DND-41 (cell line): Measurements from ENCODE around the gene CHN2.

ENCODE experiments used
- ATAC-seq: fragments of 200-7000 bp; cut with Tn5 transposase; 3 replicates; pipeline ENCODE4 v1.9.1; 2021; ENCODE audit warnings: low read depth; ENCODE audit not compliant: insufficient read depth
- DNase-seq: peaks from one replicate; pipeline ENCODE4 v3.0.0-alpha.2; 2020
- H2AFZ ChIP-seq: 2 replicates; pipeline ENCODE4 v1.6.0; 2012; ENCODE audit warnings: low read depth, low read length
- H3K27ac ChIP-seq: 2 replicates; pipeline ENCODE4 v1.5.1; 2012; ENCODE audit warnings: low read length, inconsistent platforms
- H3K27me3 ChIP-seq: fragments of 200-600 bp; sonication (generic); 2 replicates; pipeline ENCODE4 v1.6.0; 2012; ENCODE audit warnings: low read length, mild to moderate bottlenecking, inconsistent platforms; ENCODE audit not compliant: insufficient read depth, poor library complexity
- H3K36me3 ChIP-seq: 2 replicates; pipeline ENCODE4 v1.5.1; 2012; ENCODE audit warnings: low read length, inconsistent platforms; ENCODE audit not compliant: insufficient read depth
- H3K4me1 ChIP-seq: 2 replicates; pipeline ENCODE4 v1.5.1; 2012; ENCODE audit warnings: mild to moderate bottlenecking, low read length; ENCODE audit not compliant: insufficient read depth
- H3K4me2 ChIP-seq: 2 replicates; pipeline ENCODE4 v1.6.0; 2012; ENCODE audit warnings: mild to moderate bottlenecking, moderate library complexity, low read length, inconsistent platforms; ENCODE audit not compliant: insufficient read depth
- H3K4me3 ChIP-seq, 2 experiments: fragments of 200-600 bp in 1 of 2; shearing (Covaris generic) in 1 of 2; 2 replicates each; pipeline ENCODE4 v1.5.1; 2012 to 2016; ENCODE audit warnings: inconsistent platforms in 2 of 2, low read length in 2 of 2, mild to moderate bottlenecking in 2 of 2, low read depth in 1 of 2, moderate library complexity in 1 of 2
- H3K79me2 ChIP-seq: 2 replicates; pipeline ENCODE4 v1.6.0; 2012; ENCODE audit warnings: low read length, inconsistent platforms; ENCODE audit not compliant: insufficient read depth
- H3K9ac ChIP-seq: 2 replicates; pipeline ENCODE4 v1.6.0; 2012; ENCODE audit warnings: low read depth, mild to moderate bottlenecking, inconsistent platforms, low read length, moderate library complexity
- H3K9me3 ChIP-seq: 2 replicates; pipeline ENCODE4 v1.5.1; 2012; ENCODE audit warnings: low read length, moderate library complexity, mild to moderate bottlenecking, inconsistent platforms; ENCODE audit not compliant: insufficient read depth, severe bottlenecking
- H4K20me1 ChIP-seq: 2 replicates; pipeline ENCODE4 v1.6.0; 2012; ENCODE audit warnings: low read length; ENCODE audit not compliant: insufficient read depth
- EZH2 ChIP-seq: IDR thresholded peaks from 3 replicates; pipeline ENCODE4 v1.6.1; 2012; ENCODE audit warnings: borderline replicate concordance, low read depth, mild to moderate bottlenecking, moderate library complexity, low read length, inconsistent platforms; ENCODE audit not compliant: severe bottlenecking
- TF ChIP-seq, protein P1 (sequence below): IDR thresholded peaks from 2 replicates; pipeline ENCODE4 v1.5.1; 2012; ENCODE audit warnings: borderline replicate concordance, low read length, moderate library complexity, mild to moderate bottlenecking; ENCODE audit not compliant: poor library complexity, severe bottlenecking; ENCODE audit errors: extremely low read depth

CHN2 gene

DNA sequence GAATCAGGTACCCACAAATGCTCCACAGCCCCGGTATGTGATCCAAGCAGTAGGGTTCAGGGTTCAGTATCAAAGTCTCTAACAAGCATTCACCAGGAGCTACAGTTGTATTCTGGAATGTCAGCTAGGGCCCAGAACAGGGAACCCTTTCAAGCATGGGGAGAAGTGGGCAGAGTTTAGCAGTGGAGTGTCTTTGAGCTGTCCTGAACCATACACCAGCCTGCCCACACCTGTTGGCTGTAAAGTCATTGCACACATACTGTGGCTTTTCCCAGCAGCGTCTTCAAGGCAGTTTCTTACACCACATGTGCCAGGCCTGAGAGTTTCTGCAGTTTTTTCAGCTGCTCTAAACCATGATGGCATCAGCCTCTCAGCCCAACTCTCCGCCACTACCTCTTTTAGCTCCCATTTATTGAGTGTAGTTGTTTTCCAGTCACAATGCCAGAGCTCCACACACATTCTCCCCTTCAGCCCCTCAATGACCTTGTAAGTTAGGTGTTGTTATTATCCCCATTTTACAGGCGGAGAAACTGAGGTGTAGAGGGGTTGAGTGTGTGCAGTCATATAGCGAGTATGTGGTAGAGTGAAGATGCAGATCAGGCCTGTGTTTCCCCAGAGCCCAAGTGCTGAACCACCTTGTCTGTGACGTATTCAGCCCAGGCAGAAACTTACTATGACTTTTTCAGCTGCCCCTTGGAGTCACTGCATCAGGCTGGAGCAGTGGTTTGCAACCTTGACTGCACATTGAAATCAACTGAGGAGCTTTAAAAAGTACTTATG lies 83.1 kb downstream of the CHN2 start:
- ATAC-seq (peak; percentile 58), DNase-seq (no peak)
- no peak for TF ChIP-seq EZH2
- TF ChIP-seq, protein P1, sequence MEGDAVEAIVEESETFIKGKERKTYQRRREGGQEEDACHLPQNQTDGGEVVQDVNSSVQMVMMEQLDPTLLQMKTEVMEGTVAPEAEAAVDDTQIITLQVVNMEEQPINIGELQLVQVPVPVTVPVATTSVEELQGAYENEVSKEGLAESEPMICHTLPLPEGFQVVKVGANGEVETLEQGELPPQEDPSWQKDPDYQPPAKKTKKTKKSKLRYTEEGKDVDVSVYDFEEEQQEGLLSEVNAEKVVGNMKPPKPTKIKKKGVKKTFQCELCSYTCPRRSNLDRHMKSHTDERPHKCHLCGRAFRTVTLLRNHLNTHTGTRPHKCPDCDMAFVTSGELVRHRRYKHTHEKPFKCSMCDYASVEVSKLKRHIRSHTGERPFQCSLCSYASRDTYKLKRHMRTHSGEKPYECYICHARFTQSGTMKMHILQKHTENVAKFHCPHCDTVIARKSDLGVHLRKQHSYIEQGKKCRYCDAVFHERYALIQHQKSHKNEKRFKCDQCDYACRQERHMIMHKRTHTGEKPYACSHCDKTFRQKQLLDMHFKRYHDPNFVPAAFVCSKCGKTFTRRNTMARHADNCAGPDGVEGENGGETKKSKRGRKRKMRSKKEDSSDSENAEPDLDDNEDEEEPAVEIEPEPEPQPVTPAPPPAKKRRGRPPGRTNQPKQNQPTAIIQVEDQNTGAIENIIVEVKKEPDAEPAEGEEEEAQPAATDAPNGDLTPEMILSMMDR = no peak
- Histone ChIP-seq H2AFZ (no peak overlapping the region), H3K79me2 (no peaks in the 10 kb centered on the region), H3K27me3 (no peaks in the 10 kb centered on the region), H3K9ac (no peak overlapping the region), H3K4me2 (no peak overlapping the region), H3K4me3 (no peak overlapping the region), H4K20me1 (no peaks in the 10 kb centered on the region), H3K9me3 (no peaks in the 10 kb centered on the region), H3K27ac (no peak overlapping the region), H3K36me3 (no peaks in the 10 kb centered on the region), H3K4me1 (peaks cover 5% of the 10 kb centered on the region; the same call in 1 of the 2 replicates)

DNA sequence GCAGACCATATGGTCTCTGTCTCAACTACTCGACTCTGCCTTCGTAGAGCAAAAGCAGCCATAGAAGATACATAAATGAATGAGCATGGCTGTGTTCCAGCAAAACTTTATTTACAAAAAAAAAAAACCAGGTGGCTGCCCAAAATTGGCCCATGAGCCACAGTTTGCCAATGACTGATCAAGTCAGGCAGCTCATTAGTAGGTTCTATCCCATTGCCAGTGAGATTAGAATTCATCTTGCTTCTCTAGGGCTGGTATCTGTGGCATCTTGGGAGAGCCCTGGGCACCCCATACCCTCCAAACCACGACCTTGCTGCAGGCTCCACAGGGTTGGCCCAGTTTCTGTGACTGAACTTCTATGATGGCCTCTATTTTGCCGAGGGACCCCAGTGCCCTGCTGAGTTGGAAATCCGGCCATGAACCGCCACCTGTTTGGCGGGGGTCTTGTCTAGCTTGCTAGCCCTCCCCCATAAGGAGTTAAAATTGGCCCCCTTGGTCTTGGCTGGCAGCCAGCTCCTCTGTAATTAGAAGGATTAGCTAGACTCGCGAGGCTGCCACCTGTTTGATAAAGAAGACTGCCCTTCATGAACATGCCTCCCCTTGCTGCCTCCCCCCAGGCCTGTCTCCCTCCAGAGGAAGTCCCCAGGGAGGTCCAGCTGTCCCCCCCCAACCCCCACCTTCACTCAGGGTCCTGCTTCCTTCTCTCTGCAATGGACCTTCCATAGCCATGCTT lies 83.9 kb downstream of the CHN2 start:
- Histone ChIP-seq H3K9me3 (no peaks in the 10 kb centered on the region), H3K27me3 (no peaks in the 10 kb centered on the region), H3K79me2 (no peaks in the 10 kb centered on the region), H4K20me1 (no peaks in the 10 kb centered on the region; the same call in 1 of the 2 replicates), H3K9ac (no peak overlapping the region), H3K27ac (no peak overlapping the region), H3K4me1 (peaks cover 5% of the 10 kb centered on the region; the same call in 1 of the 2 replicates), H3K4me2 (no peak overlapping the region), H3K4me3 (no peak overlapping the region), H2AFZ (no peak overlapping the region), H3K36me3 (no peaks in the 10 kb centered on the region)
- peak; percentile 57; the same call in 1 of the 3 replicates for ATAC-seq
- TF ChIP-seq EZH2 = no peak
- TF ChIP-seq, protein P1 = no peak
- peak; percentile 17 for DNase-seq

DNA sequence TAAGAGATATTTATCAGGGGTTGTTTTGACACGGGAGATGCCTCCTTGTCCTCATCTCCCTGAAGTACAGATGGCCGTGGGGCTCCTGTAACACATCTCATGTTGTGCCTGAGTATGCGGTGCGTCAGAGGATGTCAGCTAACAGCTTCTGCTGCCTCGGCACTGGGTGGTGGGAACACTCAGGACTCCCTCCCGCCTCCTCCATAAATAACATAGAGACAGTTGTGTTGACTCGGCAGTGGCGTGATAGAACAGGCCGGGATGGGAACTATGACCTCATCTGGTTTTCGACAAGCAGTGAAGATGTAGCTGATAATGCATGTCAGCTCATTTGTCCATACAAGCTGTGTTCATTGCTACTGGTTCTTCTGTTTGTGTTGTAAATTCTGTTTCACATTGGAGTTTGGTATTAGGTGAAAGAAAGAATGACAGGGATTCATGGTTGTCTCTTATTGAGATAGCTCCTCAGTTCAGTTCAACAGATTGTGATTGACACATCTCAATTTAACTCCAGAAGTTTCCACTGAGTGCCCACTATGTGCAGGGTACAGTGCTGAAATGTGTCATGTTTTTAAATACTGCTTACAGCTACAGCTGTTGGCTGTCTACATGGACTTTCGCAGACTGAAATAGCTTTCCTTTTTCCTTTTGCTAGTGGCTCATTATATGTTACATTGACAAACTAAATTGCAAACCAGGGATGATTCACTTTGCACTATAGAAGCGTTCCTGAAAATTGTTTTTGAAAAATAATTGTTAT lies 87.4 kb downstream of the CHN2 start:
- peaks cover 3% of the 10 kb centered on the region; the same call in 1 of the 2 replicates for H4K20me1 ChIP-seq
- H3K27me3 ChIP-seq = no peaks in the 10 kb centered on the region
- H3K9ac ChIP-seq = no peak overlapping the region
- H2AFZ ChIP-seq = no peak overlapping the region
- no peak overlapping the region for H3K27ac ChIP-seq
- no peaks in the 10 kb centered on the region for H3K79me2 ChIP-seq
- no peak overlapping the region for H3K4me3 ChIP-seq
- H3K4me1 ChIP-seq = peaks cover 16% of the 10 kb centered on the region
- no peak for ATAC-seq
- no peak for DNase-seq
- no peaks in the 10 kb centered on the region for H3K9me3 ChIP-seq
- TF ChIP-seq EZH2 = no peak
- TF ChIP-seq, protein P1 = no peak
- no peaks in the 10 kb centered on the region for H3K36me3 ChIP-seq
- H3K4me2 ChIP-seq = no peak overlapping the region
